HT1080 (cell line): Measurements from ENCODE around the gene RARB. TPM values are rescaled to one million over a fixed set of nuclear protein-coding genes. Genes with fewer than 3 reads are reported as not detected.

ENCODE experiments used
- DNase-seq: peaks from one replicate; pipeline ENCODE4 v3.0.0-alpha.2; 2015; ENCODE audit warnings: low read depth
- polyA plus RNA-seq, 2 experiments: library from polyadenylated mRNA; depleted of rRNA; stranded (reverse); fragments of >200 nt; gene quantifications; 2 replicates each; pipeline ENCODE4 v1.2.3, GENCODE V29; 2015
- total RNA-seq: library from RNA; depleted of rRNA; stranded (reverse); fragments of >200 nt; shearing (Covaris generic); gene quantifications from 2 replicates; pipeline ENCODE4 v1.2.3, GENCODE V29; 2014; rRNA removed

Gene RARB
- total RNA-seq: 0.40 TPM in 2 replicates
- 4.9 and 6.8 TPM in 2 replicates for polyA plus RNA-seq (2015; cell fraction: cytosol; rRNA removed)
- 5.2 and 6.0 TPM in 2 replicates for polyA plus RNA-seq (2015; cell fraction: nucleus; rRNA removed)

GRCh38 chr3:25427942-25428788, at the start of gene RARB:
Gene RARB, plus strand, starts transcription at chr3:25428263. Its CDS starts 469 bp downstream, at chr3:25428732.
- peak; percentile 80 for DNase-seq

- DNase-seq: no peak
Measured at GRCh38 chr3:25378786-25379311, 49.2 kb upstream of the RARB start.

GRCh38 chr3:25380222-25380739, 47.8 kb upstream of the RARB start:
- DNase-seq: no peak

- no peak for DNase-seq
Measured at GRCh38 chr3:25381083-25381482, 47.0 kb upstream of the RARB start.

- no peak for DNase-seq
Measured at GRCh38 chr3:25384471-25384870, 43.6 kb upstream of the RARB start.

GRCh38 chr3:25385807-25386460, 42.1 kb upstream of the RARB start:
- no peak for DNase-seq

GRCh38 chr3:25386686-25387255, 41.3 kb upstream of the RARB start:
- DNase-seq: no peak

GRCh38 chr3:25390605-25391004, 37.5 kb upstream of the RARB start:
- no peak for DNase-seq

- no peak for DNase-seq
Measured at GRCh38 chr3:25396251-25396650, 31.8 kb upstream of the RARB start.

- no peak for DNase-seq
Measured at GRCh38 chr3:25396686-25397085, 31.4 kb upstream of the RARB start.

GRCh38 chr3:25397150-25397549, 30.9 kb upstream of the RARB start:
- DNase-seq: no peak

- no peak for DNase-seq
Measured at GRCh38 chr3:25400587-25400986, 27.5 kb upstream of the RARB start.

- no peak for DNase-seq
Measured at GRCh38 chr3:25403968-25404367, 24.1 kb upstream of the RARB start.

- no peak for DNase-seq
Measured at GRCh38 chr3:25404569-25404968, 23.5 kb upstream of the RARB start.

GRCh38 chr3:25405335-25405734, 22.7 kb upstream of the RARB start:
- DNase-seq: no peak

- no peak for DNase-seq
Measured at GRCh38 chr3:25410703-25411102, 17.4 kb upstream of the RARB start.

GRCh38 chr3:25412269-25412668, 15.8 kb upstream of the RARB start:
- DNase-seq: no peak

GRCh38 chr3:25416176-25416575, 11.9 kb upstream of the RARB start:
- DNase-seq: no peak

GRCh38 chr3:25418596-25418995, 9.5 kb upstream of the RARB start:
- no peak for DNase-seq

GRCh38 chr3:25419251-25419650, 8.8 kb upstream of the RARB start:
- no peak for DNase-seq

GRCh38 chr3:25420147-25420546, 7.9 kb upstream of the RARB start:
- no peak for DNase-seq

- peak; percentile 42 for DNase-seq
Measured at GRCh38 chr3:25420885-25421284, 7.2 kb upstream of the RARB start.
